PFSK-1 (cell line): ENCODE data around the gene SLC19A3.

Experiments
- FOXP2 ChIP-seq: optimal IDR thresholded peaks from 2 replicates; pipeline ENCODE3; 2011; ENCODE audit warnings: borderline replicate concordance, control low read depth, inconsistent platforms; ENCODE audit not compliant: insufficient read depth; ENCODE audit errors: extremely low read length, extremely low read depth
- POLR2AphosphoS5 ChIP-seq: IDR thresholded peaks from 2 replicates; pipeline ENCODE4 v1.6.1; 2012; ENCODE audit warnings: low read depth, mild to moderate bottlenecking, control low read depth, low read length, moderate library complexity
- SIN3A ChIP-seq: IDR thresholded peaks from 2 replicates; pipeline ENCODE4 v1.6.1; 2012; ENCODE audit warnings: mild to moderate bottlenecking, low read length, moderate library complexity, borderline replicate concordance; ENCODE audit not compliant: insufficient read depth
- TAF1 ChIP-seq: IDR thresholded peaks from 2 replicates; pipeline ENCODE4 v1.6.1; 2012; ENCODE audit warnings: low read length, control low read depth, borderline replicate concordance; ENCODE audit not compliant: insufficient read depth
- TF ChIP-seq, protein P1 (sequence below), 2 experiments: IDR thresholded peaks; 2 replicates each; pipeline versions ENCODE4 v1.6.1 to v1.8.0; 2011 to 2012; ENCODE audit warnings: low read depth in 2 of 2, low read length in 2 of 2, control low read depth in 1 of 2, inconsistent platforms in 1 of 2, mild to moderate bottlenecking in 1 of 2, moderate library complexity in 1 of 2; ENCODE audit not compliant: insufficient read depth in 1 of 2

SLC19A3 gene

DNA sequence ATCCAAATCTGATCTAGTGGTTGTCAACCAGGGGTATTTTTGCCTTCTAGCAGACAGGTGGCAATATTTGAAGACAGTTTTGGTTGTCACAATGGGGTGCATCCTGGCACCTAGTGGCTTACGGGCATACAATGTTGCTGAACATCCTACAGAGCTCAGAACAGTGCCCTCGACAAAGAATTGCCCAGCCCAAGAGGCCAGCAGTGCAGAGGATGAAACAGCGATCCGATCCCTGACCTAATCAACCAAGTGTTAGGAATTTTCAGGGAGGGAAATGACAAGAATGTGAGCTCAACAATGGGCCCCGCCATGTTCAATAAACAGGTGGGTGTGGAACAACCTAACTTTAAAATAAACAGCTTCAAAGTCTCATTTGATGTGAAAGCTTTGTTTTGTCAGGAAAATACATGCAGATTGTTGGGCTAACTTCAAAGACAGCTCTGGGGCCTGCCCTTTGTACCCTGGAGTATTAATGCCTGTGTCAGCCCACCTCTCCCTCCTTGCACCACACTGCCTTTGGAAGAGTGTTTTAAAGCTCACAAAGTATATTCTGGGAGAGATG, 73.8 kb downstream of the SLC19A3 start:
- TF ChIP-seq TAF1 (no peak), POLR2AphosphoS5 (no peak), SIN3A (no peak), FOXP2 (no peak)
- TF ChIP-seq, protein P1, sequence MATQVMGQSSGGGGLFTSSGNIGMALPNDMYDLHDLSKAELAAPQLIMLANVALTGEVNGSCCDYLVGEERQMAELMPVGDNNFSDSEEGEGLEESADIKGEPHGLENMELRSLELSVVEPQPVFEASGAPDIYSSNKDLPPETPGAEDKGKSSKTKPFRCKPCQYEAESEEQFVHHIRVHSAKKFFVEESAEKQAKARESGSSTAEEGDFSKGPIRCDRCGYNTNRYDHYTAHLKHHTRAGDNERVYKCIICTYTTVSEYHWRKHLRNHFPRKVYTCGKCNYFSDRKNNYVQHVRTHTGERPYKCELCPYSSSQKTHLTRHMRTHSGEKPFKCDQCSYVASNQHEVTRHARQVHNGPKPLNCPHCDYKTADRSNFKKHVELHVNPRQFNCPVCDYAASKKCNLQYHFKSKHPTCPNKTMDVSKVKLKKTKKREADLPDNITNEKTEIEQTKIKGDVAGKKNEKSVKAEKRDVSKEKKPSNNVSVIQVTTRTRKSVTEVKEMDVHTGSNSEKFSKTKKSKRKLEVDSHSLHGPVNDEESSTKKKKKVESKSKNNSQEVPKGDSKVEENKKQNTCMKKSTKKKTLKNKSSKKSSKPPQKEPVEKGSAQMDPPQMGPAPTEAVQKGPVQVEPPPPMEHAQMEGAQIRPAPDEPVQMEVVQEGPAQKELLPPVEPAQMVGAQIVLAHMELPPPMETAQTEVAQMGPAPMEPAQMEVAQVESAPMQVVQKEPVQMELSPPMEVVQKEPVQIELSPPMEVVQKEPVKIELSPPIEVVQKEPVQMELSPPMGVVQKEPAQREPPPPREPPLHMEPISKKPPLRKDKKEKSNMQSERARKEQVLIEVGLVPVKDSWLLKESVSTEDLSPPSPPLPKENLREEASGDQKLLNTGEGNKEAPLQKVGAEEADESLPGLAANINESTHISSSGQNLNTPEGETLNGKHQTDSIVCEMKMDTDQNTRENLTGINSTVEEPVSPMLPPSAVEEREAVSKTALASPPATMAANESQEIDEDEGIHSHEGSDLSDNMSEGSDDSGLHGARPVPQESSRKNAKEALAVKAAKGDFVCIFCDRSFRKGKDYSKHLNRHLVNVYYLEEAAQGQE (IDR thresholded peaks at IDR 0.05; ENCODE audit: insufficient read depth in 1 of 2, low read depth in 2 of 2, low read length in 2 of 2): no peak

DNA sequence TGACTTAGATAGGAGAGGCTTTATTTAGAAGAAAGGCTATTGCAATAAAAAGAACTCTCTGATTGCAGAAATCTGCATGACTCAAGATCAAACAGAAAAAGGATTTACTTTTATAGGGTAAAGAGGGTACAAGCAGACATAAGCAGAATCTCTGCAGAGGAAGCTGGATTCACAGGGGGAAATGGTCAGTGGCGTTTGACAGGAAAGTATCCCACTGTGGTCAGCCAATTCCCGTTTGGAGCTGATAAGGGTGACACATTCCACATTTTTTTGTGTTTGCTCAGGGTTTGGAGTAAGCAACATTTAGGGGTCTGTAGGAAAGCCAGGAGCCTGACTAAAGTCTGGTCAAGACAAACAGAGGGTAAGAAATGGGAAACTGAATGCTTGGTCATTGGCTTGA, 75.2 kb downstream of the SLC19A3 start:
- TF ChIP-seq POLR2AphosphoS5 (no peak), FOXP2 (no peak), SIN3A (no peak), TAF1 (no peak)
- TF ChIP-seq, protein P1 (IDR thresholded peaks at IDR 0.05; ENCODE audit: insufficient read depth in 1 of 2, low read depth in 2 of 2, low read length in 2 of 2): no peak

DNA sequence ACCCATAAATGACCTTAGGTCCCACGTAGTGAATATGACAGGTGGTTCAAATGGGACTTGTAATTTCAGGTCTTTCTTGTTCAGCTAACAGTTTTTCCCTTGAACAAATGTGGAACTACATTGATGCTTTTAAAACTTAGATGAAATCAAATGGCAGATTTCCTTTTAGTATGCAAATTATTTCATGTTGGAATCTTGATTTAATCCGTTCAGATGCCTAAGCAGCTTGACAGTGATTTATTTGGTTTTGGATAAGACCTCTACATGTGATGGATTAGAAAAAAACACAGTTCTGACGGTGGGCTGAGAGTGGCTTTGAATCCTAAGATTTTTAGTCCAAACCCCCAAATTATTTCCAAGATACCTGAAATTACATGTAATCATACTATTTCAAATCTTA, 83.6 kb downstream of the SLC19A3 start:
- TF ChIP-seq POLR2AphosphoS5 (no peak), TAF1 (no peak), SIN3A (no peak), FOXP2 (no peak)
- TF ChIP-seq, protein P1 (IDR thresholded peaks at IDR 0.05; ENCODE audit: insufficient read depth in 1 of 2, low read depth in 2 of 2, low read length in 2 of 2): no peak
